ENCODE results near the gene MAT2A.

The MAT2A gene

DNA sequence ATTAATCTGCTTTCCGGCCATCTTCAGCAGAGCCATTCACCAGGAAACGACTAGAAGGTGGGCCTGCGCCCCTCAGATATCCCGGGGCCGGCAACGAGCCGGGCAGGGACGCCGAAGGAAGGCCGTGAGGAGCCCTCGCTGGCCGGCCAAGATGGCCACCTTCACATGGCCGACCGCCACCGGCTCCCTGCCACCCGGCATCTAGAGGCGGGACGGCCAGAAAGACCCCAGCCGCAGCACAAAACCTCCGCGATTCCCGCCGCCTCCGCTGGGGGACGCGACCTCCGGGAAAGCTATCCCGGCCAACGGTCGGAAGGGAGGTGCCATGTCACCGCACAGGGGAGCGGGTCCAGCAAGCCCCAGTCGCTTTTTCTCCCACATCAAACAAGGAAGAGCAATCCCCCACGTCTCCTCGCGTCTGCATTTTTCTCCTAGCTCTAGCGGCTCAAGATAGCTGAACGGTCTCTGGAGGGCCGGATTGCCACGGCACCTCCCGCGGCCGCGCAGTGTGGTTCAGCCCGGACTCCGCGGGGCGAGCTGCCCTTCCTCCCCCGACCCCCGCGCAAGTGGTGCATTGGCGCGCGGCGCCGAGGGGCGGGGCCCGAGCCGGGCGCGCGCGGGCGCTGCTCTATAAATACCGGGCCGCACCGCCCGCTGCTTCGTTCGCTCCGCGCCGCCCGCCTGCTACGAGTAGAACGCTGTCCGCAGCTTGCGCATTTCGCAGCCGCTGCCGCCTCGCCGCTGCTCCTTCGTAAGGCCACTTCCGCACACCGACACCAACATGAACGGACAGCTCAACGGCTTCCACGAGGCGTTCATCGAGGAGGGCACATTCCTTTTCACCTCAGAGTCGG is at the start of gene MAT2A:
MAT2A (plus strand) TSS at position 662 of the 854 bp plus-strand sequence; CDS start at position 782, 120 bp downstream.
- DNase-seq: peak; percentile 98

DNA sequence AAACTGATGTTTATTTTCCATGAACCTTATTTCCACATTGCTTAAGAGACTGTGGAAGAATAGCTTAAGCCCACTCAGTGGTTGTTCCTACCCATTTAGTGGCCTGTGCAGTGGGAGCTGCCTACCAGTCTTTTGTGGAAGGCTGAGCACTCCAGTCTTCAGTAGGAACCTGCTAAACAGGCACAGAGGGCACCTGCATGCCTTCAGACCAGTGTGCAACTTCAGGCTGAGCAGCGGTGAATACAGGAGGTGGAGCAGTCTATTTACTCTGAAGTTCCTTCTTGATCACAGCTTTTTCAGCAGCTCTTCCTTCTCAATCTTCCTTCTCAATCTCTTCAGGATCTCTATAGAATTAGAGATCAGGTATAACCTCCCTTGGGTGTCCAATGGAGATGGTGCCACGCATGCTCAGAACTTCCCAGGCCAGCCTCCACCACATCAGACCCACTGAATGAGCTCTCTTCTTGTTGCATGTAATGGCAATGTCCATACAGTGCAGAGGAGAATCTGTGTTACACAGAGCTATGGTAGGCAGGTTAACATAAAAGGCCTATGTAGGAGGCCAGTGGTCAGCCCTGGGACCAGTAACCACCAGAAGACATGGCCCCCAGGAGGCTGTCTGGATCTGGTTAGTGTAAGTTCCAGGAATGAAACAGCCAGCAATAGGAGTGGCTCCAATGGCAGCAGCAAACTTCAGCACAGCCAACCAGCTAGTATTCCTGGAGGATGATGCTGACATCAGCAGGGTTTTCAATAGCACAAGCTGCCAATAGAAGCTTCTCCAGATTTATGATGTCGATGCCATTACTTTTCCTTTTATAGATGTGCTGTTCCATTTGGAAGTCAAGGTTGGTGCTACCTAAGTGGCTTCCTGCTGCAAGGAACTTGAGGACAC is 47.9 kb upstream of the MAT2A start:
- no peak for DNase-seq

DNA sequence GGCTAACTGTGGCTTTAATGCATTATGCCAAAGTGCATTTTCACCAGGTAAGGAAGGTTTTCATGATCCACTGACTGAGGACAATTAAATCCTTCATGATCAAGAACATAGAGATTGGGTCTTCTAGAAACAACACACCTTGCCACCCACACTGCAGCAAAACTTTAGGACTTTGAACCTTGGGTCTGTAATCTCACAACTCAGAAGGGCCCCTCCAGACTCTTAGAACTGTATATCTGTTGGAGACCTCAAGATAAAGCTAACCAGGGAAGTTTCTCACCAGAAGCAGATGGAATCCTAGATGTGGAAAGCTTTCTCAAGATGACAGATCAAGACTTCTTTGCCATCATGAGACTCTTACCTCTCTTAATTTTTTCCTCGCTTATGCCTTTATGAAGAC is 42.5 kb upstream of the MAT2A start:
- no peak for DNase-seq

DNA sequence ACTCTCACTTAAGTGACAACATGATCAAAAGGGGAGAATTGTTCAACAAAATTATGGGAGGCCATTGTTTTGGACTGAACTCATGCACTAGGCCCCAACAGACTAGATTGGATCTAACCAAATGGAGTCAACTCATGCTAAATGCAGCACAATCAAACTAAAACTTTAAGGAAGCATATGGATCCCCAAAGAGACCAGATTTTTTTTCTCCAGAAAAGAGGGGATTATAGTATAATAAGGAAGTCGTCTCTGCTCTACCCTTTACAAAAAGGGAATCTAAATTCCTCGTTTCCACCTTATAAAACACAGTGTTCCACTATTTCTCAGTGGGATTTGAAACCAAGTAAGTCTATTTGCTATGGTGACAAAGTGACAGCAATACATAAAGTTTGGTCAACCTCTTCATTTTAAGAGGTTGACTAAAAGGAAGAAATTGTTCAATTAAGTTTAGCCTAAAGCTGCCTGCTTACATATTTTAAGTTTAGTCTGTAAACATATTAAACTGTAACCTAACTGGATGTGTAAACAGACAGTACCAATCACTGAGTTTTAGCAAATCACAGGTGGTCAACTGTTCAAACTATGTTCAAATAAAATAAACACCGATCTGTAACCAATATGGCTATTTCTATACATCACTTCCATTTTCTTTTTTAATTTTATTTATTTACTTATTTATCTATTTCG is 40.9 kb upstream of the MAT2A start:
- no peak for DNase-seq

DNA sequence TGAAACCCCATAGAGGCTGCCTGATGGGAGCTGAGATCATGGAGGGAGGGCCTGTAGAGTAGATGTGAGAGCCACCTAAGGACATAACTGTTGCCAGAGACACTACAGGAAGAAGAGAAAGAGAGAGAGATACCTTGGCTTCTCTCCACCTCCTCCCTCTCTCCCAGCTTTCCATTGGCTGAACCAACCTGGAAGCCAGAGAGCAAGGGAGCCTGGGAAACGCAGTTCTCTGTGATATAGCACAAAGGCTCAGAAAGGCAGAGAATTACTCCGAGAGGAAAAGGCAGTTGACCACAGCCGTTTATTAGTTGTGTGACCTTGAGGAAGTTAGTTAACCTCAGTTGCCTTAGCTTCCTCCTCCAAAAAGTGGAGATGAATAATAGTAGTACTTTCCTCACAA is 37.7 kb upstream of the MAT2A start:
- DNase-seq: no peak

DNA sequence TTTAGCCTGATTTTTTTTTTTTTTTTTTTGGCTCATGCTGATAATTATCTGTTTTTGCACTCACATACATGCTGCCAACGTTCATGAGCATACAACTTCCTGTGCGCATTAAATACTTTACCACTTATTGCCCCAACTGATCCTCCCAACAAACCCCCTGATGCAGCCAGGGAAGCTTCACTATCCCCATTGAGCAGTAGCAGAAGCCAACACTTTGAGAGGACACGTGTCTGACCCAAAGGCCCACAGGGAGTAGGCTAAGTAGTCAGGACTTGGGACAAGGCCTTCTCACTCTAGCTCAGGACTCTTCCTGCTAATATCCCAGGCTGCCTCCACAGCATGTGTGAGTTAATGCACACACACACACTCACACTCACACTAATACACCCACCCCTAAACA is 36.2 kb upstream of the MAT2A start:
- DNase-seq: no peak

DNA sequence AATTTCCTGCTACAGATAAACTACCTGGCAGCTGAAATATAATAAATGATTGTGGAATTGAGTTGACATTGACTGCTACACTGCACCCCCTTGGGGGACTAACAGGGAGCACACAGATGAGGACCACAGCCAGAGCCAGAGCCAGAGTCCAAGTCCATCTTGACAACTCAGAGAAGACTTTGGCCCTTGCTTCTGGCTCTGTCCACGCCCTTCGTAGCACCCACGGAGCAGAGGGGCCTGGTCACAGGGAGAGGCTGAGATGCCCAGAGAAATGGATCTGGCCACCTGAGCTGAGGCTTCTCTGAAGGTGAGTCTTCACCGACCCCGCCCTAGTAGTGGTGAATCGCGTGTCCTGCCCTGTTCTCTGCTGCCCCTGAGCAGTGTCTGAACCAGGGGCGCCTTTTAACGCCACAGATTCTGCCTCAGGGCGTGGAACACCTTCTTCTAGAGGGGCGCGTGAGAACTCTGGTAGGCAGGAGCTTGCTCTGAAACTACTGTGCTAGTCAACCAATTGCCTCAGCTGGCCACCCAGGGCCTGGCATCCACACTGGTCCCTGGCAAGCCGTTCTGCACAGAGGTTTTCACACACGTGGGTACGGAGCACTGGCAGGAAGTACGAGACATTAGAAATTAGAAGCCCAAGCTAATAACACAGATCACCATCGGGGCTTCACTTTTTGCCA is 35.7 kb upstream of the MAT2A start:
- DNase-seq: no peak

DNA sequence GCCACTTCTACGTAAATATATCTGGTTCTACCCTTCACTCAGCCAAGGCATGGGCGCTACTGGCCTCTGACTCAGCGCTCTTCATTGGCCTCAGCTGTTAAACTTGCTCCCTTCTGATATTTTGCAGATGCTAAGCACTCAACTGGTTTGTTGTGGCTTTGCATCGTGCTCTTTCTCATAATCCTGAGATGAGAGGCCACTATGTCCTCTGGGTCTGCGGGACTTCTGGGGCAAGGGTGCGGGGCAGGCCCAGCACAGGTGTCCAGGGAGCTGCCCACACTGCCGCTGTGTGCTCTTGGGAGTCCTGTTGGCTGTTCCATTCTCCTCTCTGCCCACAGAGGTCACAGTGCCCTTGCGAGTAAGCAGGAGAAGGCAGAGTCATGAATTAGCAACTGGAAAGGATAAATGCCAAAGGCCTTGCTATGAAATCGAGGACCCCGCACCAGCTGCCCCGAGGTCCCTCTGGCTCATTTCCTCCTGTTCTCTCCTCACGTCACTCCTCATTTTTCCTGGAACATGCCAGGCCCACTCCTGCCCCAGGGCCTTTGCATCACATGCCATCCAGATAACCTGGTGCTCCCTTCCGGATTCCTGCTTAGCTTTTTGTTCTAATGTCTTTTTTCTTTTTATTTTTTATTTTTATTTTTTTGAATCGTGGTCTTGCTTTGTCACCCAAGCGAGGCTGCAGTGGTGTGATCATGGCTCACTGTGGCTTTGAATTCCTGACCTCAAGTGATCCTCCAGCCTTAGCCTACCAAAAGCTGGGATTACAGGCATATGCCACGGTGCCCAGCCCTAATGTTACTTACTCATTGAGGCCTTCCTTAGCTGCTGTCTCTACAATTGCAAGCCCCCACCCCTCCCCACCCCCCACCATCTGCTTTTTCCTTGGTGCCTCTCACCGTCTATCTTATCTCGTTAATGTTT is 34.9 kb upstream of the MAT2A start:
- no peak for DNase-seq

DNA sequence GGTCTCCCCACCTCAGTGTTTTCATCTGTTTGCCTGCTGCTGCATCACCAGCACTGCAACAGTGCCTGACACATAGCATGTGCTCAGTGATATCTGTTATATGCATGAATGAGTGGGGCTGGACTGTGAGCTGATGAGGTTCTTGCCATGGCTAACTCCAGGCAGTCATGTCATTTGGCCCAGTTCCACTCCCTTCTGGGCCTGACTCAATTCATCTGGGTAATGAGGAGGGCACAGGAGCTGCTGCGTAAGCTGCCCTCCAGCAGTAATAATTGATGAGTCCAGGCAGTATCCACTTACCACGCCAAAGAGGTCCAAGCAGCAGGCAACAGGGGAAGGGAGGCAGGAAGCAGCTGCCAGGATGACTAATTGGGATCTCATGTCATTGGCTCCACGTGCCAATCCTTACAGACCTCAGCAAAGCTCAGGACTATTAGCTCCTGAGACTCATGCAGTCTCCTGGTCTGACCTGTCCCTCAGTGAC is 34.1 kb upstream of the MAT2A start:
- DNase-seq: no peak

DNA sequence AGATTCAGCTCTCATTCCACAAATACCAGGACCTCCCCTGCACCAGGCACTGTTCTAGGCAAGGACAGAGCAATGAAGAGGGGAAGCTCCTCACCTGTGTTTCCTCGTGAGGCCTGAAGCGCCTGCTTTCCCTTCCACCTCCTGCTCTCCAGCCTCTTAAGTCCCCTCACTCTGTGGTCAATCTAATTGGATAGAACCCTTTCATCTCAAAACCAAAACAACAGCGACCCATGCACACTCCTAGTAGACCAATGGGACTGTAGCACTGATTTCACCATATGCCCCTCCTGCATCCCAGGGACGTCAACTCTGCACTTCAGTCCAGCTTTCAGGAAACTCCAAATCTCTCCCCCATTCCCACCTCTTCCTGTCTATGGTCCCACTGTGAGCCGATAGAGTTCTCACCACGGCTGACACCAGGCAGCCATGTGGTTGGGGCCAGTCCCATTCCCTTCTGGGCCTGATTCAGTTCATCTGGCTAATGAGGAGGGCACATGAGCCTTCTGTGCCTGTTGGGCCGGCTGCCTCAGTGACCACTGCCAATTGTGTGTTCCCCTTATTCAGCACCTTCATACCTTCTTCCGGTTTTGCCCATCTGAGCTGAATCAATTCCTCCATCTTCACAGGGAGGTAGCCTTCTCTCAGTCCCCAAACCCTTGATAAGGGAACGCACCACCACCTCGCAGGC is 33.3 kb upstream of the MAT2A start:
- DNase-seq: no peak

DNA sequence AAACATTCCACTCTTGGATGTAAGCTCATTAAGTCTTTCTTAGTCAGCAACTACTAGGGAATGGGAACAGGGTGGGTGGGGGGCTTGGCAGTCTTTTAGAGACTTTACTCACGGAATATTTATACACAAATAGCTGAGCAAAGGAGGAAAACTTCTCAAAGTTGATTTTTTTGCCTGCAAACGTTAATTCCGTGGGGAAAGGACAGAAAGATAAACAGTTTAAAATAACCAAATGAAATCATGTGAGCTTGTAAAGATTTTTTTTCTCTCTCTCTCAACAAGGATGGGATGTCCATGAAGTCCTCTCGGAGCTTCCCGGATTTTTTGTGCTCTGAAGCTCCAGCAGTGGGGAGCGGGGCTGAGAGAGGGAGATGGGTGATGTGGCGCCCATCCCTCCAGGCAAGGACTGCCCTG is 32.2 kb upstream of the MAT2A start:
- no peak for DNase-seq

DNA sequence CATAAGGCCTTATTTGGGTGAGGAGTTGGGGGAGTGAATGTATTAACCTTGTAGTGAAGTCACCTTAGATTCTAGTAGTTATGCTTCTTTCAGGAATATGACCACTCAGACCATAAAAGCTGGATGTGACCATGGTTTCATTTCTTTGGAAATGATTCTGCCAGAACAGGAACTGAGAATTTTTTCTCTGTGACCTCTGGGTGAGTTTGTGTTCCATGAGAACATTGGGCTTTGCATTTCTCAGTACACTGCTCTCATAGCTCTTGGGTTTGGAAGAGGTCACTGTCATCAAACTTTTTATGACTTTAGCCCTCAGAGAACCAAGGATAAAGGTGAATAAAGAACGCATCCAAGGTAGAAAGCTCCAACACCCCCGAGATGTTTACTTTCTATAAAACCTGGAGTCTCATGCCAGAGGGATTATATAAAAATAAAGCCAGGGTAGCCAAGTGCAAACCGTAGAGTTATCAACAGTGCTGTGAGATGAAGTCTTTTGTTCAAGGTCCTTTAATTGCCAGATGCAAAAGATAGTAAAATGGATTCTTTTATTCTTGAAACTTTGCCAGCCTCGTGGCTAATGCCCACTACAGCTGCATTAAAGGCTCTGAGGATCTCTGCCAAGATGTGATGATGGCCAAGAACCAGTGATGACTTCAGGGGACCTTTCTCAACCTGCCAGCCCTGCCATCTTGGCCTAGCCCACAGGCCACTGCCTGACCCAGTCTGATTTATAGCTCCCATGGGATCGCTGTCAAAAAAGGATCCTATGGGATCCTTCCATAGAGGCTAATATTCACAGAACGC is 27.8 kb upstream of the MAT2A start:
- no peak for DNase-seq

DNA sequence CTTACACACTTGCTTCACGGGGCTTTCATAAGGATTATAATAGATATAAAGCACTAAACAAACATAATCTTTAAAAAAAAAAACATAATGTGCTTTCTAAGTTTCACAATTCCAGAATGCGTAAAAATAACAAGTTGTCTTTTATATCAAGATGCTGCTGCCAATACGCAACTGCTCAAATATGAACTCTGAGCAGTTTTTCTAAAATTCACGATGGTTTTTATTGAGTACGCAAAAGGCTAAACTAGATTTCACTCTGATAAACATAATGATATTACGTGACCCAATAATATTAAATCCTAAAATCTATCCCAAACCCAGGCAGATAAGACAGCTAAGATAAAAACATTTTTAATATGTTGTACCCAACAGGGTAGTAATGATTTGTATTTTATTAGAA is 24.6 kb upstream of the MAT2A start:
- no peak for DNase-seq

DNA sequence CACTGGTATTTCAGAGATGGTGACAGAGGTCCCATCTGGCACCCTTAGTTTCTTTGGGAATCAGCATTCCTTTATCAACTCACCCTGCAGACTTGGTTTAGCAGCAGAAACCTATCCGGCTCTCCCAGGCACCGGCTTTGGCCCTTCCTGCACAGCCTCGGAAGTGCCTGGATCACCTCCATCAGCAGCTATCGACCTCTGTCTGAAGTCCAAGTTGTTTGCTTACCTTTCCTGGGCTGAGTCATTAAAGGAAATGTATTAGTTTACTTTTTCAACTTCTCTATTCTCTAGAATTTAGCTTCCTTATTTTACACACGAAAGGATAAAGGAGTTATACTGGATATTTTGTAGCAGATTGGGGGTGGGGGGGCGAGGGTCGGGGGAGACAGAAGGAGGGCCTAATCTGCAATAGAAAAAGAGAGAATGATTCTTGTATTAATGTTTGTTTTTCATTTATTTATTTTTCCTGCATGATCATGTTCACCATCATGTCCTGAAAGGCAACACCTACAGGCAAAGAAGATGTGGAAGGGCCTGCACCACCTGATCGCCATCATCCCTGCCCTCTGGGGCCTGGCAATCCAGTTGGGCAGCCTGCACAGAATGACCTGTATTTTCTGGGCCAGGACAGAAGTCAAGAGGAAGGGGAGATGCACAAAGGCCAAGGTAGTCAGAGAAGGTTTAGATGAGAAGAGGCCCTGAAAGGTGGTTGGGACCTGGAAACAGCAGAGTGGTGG is 22.1 kb upstream of the MAT2A start:
- DNase-seq: no peak

DNA sequence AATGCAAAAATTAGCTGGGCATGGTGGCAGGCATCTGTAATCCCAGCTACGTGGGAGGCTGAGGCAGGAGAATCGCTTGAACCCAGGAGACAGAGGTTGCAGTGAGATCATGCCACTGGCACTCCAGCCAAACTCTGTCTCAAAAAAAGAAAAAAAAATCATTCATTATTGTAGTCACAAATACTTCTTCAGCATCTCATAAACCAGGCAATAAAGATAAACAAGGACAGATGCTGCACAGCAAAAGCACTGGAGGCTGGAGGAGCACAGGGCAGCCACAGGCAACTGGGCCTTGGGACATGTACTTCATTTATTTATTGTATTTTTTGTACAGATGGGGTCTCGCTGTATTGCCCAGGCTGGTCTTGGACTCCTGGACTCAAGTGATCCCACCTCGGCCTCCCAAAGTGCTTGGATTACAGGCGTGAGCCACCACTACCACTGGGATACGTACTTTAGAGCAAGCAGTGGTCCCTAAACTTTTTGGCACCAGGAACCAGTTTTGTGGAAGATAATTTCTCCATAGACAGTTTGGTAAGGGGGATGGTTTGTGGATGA is 16.8 kb upstream of the MAT2A start:
- no peak for DNase-seq

DNA sequence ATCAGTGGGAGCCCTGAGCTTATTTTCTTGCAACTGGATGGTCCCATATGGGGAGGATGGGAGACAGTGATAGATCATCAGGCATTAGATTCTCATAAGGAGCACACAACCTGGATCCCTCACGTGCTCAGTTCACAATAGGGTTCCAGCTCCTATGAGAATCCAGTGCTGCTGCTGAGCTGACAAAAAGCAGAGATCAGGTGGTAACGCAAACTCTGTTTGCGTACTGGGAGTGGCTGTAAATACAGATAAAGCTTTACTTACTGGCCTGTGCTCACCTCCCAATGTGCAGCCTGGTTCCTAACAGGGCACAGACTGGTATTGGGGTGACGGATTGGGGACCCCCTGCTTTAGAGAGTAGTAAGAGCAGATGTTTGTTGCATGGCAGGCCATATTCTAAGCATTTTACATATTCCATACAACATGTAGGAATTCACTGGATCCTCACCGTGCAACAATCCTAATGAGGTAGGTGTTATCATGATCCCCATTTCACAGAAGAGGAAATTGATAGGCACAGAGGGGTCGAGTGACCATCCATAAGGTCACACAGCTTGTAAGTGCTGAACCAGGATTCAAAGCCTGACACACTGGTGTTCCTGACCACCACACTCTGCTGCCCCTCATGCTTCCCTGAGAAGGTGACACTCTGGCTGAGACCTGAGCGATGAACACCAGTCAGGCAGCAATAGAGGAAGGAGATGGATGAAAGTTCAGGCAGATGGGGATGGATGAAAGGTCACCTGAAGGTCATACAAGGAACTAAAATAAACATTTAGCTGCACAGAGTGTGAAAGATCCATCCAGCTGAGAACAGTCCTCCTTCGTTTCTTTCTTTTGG is 15.7 kb upstream of the MAT2A start:
- DNase-seq: no peak

DNA sequence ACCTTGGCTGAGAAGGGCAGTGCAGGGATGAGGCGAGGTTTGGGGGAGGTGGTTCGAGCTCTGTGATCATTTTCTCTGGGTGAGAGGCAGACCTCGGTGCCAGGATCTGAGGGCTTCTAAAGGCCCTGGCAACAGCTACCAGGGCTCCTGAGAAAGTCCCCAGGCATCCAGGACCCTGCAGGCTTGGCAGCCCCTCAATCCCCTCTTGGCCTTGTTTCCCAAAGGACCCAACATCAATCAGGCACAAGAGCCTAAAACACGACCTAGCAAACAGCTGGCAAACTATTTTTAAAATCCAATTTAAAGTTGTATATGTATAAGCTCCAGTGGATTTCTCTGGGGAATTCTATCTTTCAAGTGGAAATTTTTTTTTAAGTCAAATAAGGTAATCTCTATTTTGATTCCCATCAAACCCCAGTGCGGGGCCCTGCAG is 15.0 kb upstream of the MAT2A start:
- DNase-seq: no peak
